SK-N-MC (cell line): ENCODE measurements around the gene CDC42BPB.

ENCODE experiments used
- EZH2 ChIP-seq: fragments of 200-600 bp; sonication (generic); IDR thresholded peaks from one replicate; pipeline ENCODE4 v1.6.1; 2017; ENCODE audit warnings: antibody characterized with exemption
- FOXP2 ChIP-seq: optimal IDR thresholded peaks from 2 replicates; pipeline ENCODE3; 2011; ENCODE audit warnings: mild to moderate bottlenecking, moderate library complexity; ENCODE audit not compliant: insufficient read depth; ENCODE audit errors: extremely low read length, control extremely low read depth
- POLR2AphosphoS5 ChIP-seq: IDR thresholded peaks from 2 replicates; pipeline ENCODE4 v1.6.1; 2012; ENCODE audit warnings: mild to moderate bottlenecking, low read depth, low read length, borderline replicate concordance

GRCh38 chr14:103003351-103003615 is 54.1 kb downstream of the CDC42BPB start:
- TF ChIP-seq POLR2AphosphoS5 (no peak), FOXP2 (no peak), EZH2 (no peak)
